ENCODE data around the gene PPP3CA.

DNA sequence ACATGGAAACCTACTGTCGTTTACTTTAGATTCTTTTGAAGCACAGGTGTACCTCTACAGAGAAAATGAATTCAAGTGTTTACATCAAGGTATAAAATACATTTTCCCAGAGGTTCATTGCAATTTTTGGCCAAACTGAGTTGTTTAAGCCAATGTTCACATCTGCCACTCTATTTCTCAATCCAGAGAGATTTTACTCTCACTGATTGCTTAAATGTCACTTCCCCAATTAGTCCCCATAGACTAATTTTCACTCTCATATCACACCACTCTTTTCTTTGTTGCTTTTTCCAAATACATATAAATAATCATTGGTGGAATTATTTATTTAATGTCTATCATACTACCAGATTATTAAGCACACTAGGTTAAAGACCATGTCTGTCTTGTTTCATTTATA, 271.8 kb downstream of the PPP3CA start:
- TF ChIP-seq POLR2A (IDR thresholded peaks at IDR 0.05), result no peak
- TF ChIP-seq, protein P1, sequence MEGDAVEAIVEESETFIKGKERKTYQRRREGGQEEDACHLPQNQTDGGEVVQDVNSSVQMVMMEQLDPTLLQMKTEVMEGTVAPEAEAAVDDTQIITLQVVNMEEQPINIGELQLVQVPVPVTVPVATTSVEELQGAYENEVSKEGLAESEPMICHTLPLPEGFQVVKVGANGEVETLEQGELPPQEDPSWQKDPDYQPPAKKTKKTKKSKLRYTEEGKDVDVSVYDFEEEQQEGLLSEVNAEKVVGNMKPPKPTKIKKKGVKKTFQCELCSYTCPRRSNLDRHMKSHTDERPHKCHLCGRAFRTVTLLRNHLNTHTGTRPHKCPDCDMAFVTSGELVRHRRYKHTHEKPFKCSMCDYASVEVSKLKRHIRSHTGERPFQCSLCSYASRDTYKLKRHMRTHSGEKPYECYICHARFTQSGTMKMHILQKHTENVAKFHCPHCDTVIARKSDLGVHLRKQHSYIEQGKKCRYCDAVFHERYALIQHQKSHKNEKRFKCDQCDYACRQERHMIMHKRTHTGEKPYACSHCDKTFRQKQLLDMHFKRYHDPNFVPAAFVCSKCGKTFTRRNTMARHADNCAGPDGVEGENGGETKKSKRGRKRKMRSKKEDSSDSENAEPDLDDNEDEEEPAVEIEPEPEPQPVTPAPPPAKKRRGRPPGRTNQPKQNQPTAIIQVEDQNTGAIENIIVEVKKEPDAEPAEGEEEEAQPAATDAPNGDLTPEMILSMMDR (IDR thresholded peaks at IDR 0.05), result no peak
